Measurements from ENCODE around the gene KCNQ1. TPM values are rescaled to one million over a fixed set of nuclear protein-coding genes. Genes with fewer than 3 reads are reported as not detected.

Gene KCNQ1
- total and polyA plus RNA-seq, 12 donors: 11.0 to 447 (median 320) TPM

GRCh38 chr11:2747248-2748027 is 302.6 kb downstream of the KCNQ1 start:
- Histone ChIP-seq H3K9me3 (replicated peaks in 1 of 3) (no peaks in the 10 kb centered on the region), H3K27me3 (no peaks in the 10 kb centered on the region), H3K4me1 (replicated peaks in 1 of 2) (peaks cover 0 to 12% of the 10 kb centered on the region in 2 donors), H3K36me3 (replicated peaks in 1 of 2) (no peaks in the 10 kb centered on the region), H3K27ac (peak overlapping the region in 1 of 5 donors; percentile 29), H3K4me3 (no peak overlapping the region)
- peak in 2 of 7 donors; percentile 9 to 10 for DNase-seq
- TF ChIP-seq CTCF (IDR thresholded peaks at IDR 0.05): no peak
- no peak for TF ChIP-seq POLR2A (IDR thresholded peaks at IDR 0.05)
- intact Hi-C loops (cut with DNase I): no loop called here
- WGBS, 4 donors: 89 to 92% (median 91%) methylated on average over 13 to 16 of the region's 16 CpGs

GRCh38 chr11:2748061-2748813 is 303.4 kb downstream of the KCNQ1 start:
- DNase-seq: peak in 2 of 7 donors; percentile 9 to 13
- no peaks in the 10 kb centered on the region for H3K27me3 ChIP-seq
- H3K9me3 ChIP-seq (replicated peaks in 1 of 3): no peaks in the 10 kb centered on the region
- H3K27ac ChIP-seq: peak overlapping the region in 2 of 5 donors; percentile 12 to 13
- no peak overlapping the region for H3K4me3 ChIP-seq
- intact Hi-C loops (cut with DNase I): no loop called here
- H3K36me3 ChIP-seq (replicated peaks in 1 of 2): no peaks in the 10 kb centered on the region
- H3K4me1 ChIP-seq (replicated peaks in 1 of 2): peaks cover 0 to 12% of the 10 kb centered on the region in 2 donors
- WGBS, 4 donors: 84 to 92% (median 86%) methylated on average over 6 to 11 of the region's 11 CpGs; no CpG with 5 or more reads in 1 of the 4 donors
- no peak for TF ChIP-seq POLR2A (IDR thresholded peaks at IDR 0.05)
- no peak for TF ChIP-seq CTCF (IDR thresholded peaks at IDR 0.05)

GRCh38 chr11:2748814-2749554 is 304.2 kb downstream of the KCNQ1 start:
- Histone ChIP-seq H3K27me3 (no peaks in the 10 kb centered on the region), H3K4me1 (replicated peaks in 1 of 2) (peaks cover 0 to 12% of the 10 kb centered on the region in 2 donors), H3K4me3 (no peak overlapping the region), H3K9me3 (replicated peaks in 1 of 3) (no peaks in the 10 kb centered on the region), H3K27ac (peak overlapping the region in 2 of 5 donors; percentile 12 to 13), H3K36me3 (replicated peaks in 1 of 2) (no peaks in the 10 kb centered on the region)
- peak in 3 of 7 donors; percentile 6 to 13 (median 13) for DNase-seq
- TF ChIP-seq CTCF (IDR thresholded peaks at IDR 0.05) (no peak), POLR2A (IDR thresholded peaks at IDR 0.05) (no peak)
- intact Hi-C loops (cut with DNase I): no loop called here
- WGBS, 4 donors: 79 to 92% (median 87%) methylated on average over 15 to 17 of the region's 17 CpGs

Measured in adrenal gland (tissue), 12 donors.